Lung (tissue), 12 donors: ENCODE results near the gene ACTL6B. TPM values are rescaled to one million over a fixed set of nuclear protein-coding genes. Genes with fewer than 3 reads are reported as not detected.

ENCODE experiments used
- ATAC-seq: fragments of 200-7000 bp; cut with Tn5 transposase; one replicate; pipeline ENCODE4 v1.9.1; 2020; ENCODE audit warnings: moderate number of reproducible peaks; ENCODE audit not compliant: insufficient read depth, low FRiP score
- DNase-seq, 3 donors: peaks; one replicate each; pipeline ENCODE4 v3.0.0-alpha.2; 2013 to 2017
- H3K27ac ChIP-seq, 2 donors: one replicate each; pipeline ENCODE4 v1.5.1; 2013; ENCODE audit warnings: mild to moderate bottlenecking in 2 of 2, moderate library complexity in 2 of 2, control low read depth in 1 of 2, inconsistent platforms in 1 of 2, low read depth in 1 of 2, low read length in 1 of 2
- H3K27me3 ChIP-seq, 3 donors: one replicate each; pipeline ENCODE4 v1.5.1; 2013; ENCODE audit warnings: low read length in 2 of 3; ENCODE audit not compliant: control insufficient read depth in 3 of 3, insufficient read depth in 3 of 3
- H3K36me3 ChIP-seq, 4 donors: one replicate each; pipeline ENCODE4 v1.5.1; 2013; ENCODE audit warnings: low read length in 4 of 4, mild to moderate bottlenecking in 1 of 4, moderate library complexity in 1 of 4; ENCODE audit not compliant: control insufficient read depth in 4 of 4, insufficient read depth in 4 of 4
- H3K4me1 ChIP-seq, 5 donors: one replicate each; pipeline ENCODE4 v1.5.1; 2013; ENCODE audit warnings: low read length in 5 of 5, mild to moderate bottlenecking in 2 of 5, moderate library complexity in 1 of 5; ENCODE audit not compliant: control insufficient read depth in 5 of 5, insufficient read depth in 5 of 5
- H3K4me3 ChIP-seq: one replicate; pipeline ENCODE4 v1.5.1; 2013; ENCODE audit warnings: mild to moderate bottlenecking, control low read depth, moderate library complexity
- H3K9ac ChIP-seq, 2 donors: one replicate each; pipeline ENCODE4 v1.5.1; 2013; ENCODE audit warnings: low read length in 2 of 2, control low read depth in 1 of 2; ENCODE audit not compliant: insufficient read depth in 1 of 2
- H3K9me3 ChIP-seq, 4 donors: one replicate each; pipeline ENCODE4 v1.5.1; 2013; ENCODE audit warnings: low read length in 3 of 4, mild to moderate bottlenecking in 1 of 4, moderate library complexity in 1 of 4; ENCODE audit not compliant: control insufficient read depth in 4 of 4, insufficient read depth in 3 of 4
- CTCF ChIP-seq: IDR thresholded peaks from 2 replicates; pipeline ENCODE4 v1.5.1; 2012; ENCODE audit warnings: mild to moderate bottlenecking; ENCODE audit errors: control extremely low read depth, extremely low read depth
- WGBS, 2 donors: extraction: QIAGEN DNeasy Blood & Tissue Kit; methylation state at CpG; one replicate each; pipeline ENCODE4 v1.1.7; 2013; 5-methylcytosine and 5-hydroxymethylcytosine counted together
- polyA plus RNA-seq, 2 donors: library from polyadenylated mRNA; stranded (reverse); fragments of 200-250 nt; gene quantifications; one replicate each; pipeline ENCODE4 v1.2.1, GENCODE V29; 2013
- total RNA-seq, 2 donors: library from RNA; depleted of rRNA in 1 of 2; stranded (reverse); fragments of >200 nt in 1 of 2; gene quantifications; one replicate each; pipeline ENCODE4 v1.2.1, GENCODE V29; 2014 to 2021
- donor health status: control.
- donor health status: control.
- donor health status: Bipolar disorder and iron deficiency.
- donor health status: healthy.
- donor health status: DM: yes; HTN: yes; CAD: no.

ACTL6B gene
- total and polyA plus RNA-seq, 4 donors, result not detected

DNA sequence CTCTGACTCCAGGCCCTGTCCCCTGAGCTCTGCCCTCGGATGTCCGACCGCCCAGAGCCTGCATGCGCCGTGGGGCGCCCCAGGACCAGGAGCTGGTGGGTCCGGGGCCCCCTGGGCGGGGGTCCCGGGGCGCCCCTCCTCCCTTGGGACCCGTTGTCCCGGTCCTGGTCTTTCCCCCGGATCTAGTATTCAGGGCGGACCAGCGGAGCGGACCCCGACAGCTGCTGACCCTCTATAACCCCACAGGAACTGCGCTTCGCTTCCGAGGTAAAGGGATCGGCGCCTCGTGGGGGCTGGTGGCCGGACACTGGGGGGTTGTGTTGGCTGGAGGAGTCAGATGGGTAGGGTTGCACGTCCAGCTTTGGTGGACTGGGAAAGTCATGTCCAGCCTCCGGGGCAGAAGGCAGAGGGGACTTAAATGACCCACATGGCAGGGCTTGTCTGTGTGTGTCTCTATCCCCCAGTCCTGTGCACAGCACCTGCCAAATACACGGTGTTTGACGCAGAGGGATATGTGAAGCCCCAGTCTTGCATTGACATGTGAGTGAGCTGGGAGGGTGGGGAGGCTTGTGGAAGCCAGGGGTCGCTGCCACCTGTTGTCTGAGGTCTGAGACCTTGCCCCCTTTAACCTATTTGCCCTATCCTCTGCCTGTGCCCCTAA is 43.4 kb downstream of the ACTL6B start:
- 3 to 4% methylated on average over 29 of the region's 29 CpGs for WGBS, 2 donors
- Histone ChIP-seq H3K9me3 (no peaks in the 10 kb centered on the region), H3K4me3 (peak overlapping the region; percentile 56), H3K9ac (peak overlapping the region in 1 of 2 donors; percentile 81), H3K36me3 (peaks cover 0 to 9% (median under 1%) of the 10 kb centered on the region in 4 donors), H3K27me3 (no peaks in the 10 kb centered on the region), H3K27ac (no peak overlapping the region), H3K4me1 (peaks cover 0 to 11% (median 7%) of the 10 kb centered on the region in 5 donors)
- DNase-seq, result no peak
- no peak for ATAC-seq
- no peak for TF ChIP-seq CTCF

DNA sequence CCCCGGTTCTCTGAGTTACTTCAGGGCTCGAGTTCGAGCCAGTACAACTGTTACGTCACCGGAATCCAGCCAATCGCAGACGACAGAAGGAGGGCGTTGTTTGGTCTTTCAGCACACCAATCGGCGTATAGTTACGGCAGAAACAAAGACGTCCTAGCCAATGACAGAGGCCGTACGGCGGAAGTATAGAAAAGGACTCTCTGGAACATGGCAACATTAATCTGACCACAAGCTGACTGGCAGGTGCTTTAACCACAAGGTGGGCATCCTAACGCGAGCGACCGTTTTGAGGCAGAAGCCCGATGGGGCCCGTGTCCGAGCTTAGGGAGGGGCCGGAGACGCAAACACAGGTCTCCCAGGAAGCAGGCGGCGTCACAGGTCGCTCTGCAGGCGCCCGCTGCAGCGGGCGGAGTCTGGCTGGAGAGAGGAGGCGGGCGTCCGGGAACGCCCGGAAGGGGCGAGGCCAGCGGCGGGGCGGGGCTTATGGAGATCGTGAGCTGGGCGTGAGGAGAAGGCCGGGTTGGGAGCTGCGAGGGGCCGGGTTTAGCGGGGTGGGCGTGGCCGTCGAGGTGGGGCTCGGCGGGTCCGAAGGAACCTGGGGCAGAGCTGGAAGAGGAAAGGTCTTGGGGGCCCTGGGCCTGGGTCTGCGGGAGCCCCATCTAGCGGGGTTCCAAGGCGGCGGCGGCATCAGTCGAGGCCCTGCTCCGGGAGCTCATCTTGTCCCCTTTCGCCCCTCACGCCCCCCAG is 44.1 kb downstream of the ACTL6B start, which contains the start of gene MOSPD3:
Gene MOSPD3 (plus strand): TSS at position 558 of the 747 bp plus-strand sequence. CDS start 252 bp downstream, outside the sequence.
- 0% methylated on average over 61 of the region's 61 CpGs for WGBS, 2 donors
- DNase-seq (peak; percentile 99 to 100 (median 100)), ATAC-seq (peak; percentile 98)
- H3K4me1 ChIP-seq, result peaks cover 0 to 11% (median 7%) of the 10 kb centered on the region in 5 donors
- peak within 1 kb of the TSS; percentile 65 for H3K4me3 ChIP-seq
- TF ChIP-seq CTCF, result no peak
- peak within 1 kb of the TSS; percentile 67 to 81 for H3K9ac ChIP-seq
- peak within 1 kb of the TSS; percentile 87 to 93 for H3K27ac ChIP-seq
- H3K9me3 ChIP-seq, result no peaks in the 10 kb centered on the region
- peaks cover 0 to 9% (median 3%) of the 10 kb centered on the region in 4 donors for H3K36me3 ChIP-seq
- no peaks in the 10 kb centered on the region for H3K27me3 ChIP-seq

GRCh38 chr7:100609958-100610357 is 46.3 kb downstream of the ACTL6B start:
- no peak overlapping the region for H3K27ac ChIP-seq
- no peak for DNase-seq
- H3K9ac ChIP-seq, result no peak overlapping the region
- no peaks in the 10 kb centered on the region for H3K27me3 ChIP-seq
- TF ChIP-seq CTCF, result no peak
- peaks cover 0 to 17% (median 8%) of the 10 kb centered on the region in 5 donors for H3K4me1 ChIP-seq
- H3K36me3 ChIP-seq, result peaks cover 0 to 9% (median 4%) of the 10 kb centered on the region in 4 donors
- no peak for ATAC-seq
- 86 to 98% methylated on average over 4 to 5 of the region's 5 CpGs for WGBS, 2 donors
- H3K4me3 ChIP-seq, result no peak overlapping the region
- H3K9me3 ChIP-seq, result no peaks in the 10 kb centered on the region
